NK-92 (cell line): Measurements from ENCODE around the gene PNKD.

Experiments used
- DNase-seq: peaks from one replicate; lab custom pipeline; 2025; ENCODE audit not compliant: unreplicated experiment; lab: John Stamatoyannopoulos, UW

The PNKD gene

DNA sequence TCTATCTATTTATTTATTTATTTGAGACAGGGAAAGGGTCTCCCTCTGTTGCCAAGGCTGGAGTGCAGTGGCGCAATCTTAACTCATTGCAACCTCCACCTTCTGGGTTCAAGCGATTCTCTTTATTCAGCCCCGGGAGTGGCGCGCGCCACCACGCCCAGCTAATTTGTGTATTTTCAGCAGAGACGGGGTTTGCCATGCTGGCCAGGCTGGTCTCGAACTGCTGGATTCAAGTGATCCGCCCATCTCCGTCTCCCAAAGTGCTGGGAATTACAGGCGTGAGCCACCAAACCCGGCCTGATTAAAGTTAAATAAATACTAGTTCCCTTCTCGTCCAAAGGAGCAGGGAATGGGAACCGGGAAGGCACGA, 125.1 kb downstream of the PNKD start:
- DNase-seq, result no peak

DNA sequence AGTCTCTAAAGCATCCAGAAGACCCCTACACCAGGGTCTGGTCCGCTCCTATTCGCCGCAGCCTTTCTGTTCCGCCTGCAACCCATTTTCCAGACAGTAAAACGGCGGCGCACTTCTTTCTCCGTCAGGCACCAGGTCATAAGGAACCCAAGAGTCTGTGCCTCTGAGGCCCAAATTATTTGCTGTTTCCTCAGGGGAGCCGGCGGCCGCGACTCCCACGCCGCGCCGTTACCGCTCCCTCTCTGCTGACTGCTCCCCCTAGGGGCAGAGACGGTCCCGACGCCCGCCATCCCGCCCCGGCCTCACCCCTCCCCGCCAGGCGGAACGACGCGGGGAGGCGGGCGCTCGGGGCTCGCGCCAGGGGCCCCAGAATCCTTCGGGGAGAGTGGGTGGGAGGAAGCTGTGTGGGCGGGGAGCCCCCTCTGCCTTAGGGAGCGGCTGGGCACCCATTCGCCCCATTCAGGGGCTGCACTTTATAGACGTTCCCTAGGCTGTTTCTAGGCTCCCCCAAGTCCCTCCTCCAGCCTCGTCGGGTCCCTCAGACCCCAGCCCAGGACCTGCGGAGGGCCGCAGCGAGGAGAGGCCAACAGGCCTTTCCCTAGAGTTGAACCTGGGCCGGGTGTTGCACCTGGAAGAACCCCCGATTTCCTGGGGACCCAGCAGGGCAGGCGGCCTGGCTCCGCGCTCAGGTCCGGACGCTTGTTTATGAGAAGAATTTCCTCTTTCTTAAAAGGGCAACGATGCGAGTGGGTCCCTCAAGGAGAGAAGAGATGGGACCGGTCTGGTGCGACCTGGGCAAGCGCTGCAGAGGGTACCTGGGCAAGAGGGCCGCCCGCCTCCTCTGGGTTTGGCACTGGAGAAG, 125.7 kb downstream of the PNKD start:
- DNase-seq, result peak; percentile 49
